Gastrocnemius medialis (tissue), 4 donors: Measurements from ENCODE around the gene OVOL3. TPM values are rescaled to one million over a fixed set of nuclear protein-coding genes. Genes with fewer than 3 reads are reported as not detected.
A peak's percentile ranks its signal among the peaks of the same experiment; 100 is the strongest.
"Not testable (repeated sequence)": the region's sequence is repeated elsewhere in the genome, so short reads cannot be mapped to it uniquely, and the experiment has no call there.

Experiments
- ATAC-seq, 2 donors: fragments of 150-250 bp; one replicate each; pipeline ENCODE4 v1.9.1; 2016
- DNase-seq, 2 donors: peaks; one replicate each; pipeline ENCODE4 v3.0.0-alpha.2; 2019
- H3K27ac ChIP-seq, 4 donors: fragments of 200-600 bp; sonication (generic); 1 replicate in 1 of 4; 2 replicates in 3 of 4; pipeline ENCODE4 v1.5.1; 2016 to 2018; ENCODE audit warnings: mild to moderate bottlenecking in 2 of 4, moderate library complexity in 1 of 4
- H3K27me3 ChIP-seq, 3 donors: fragments of 200-600 bp; sonication (generic) in 2 of 3; 1 replicate in 1 of 3; 2 replicates in 2 of 3; pipeline versions ENCODE4 v1.5.1 to v1.6.0; 2016 to 2019; ENCODE audit warnings: mild to moderate bottlenecking in 1 of 3, moderate library complexity in 1 of 3
- H3K36me3 ChIP-seq, 2 donors: fragments of 200-600 bp; sonication (generic) in 1 of 2; one replicate each; pipeline ENCODE4 v1.5.1; 2017 to 2018
- H3K4me1 ChIP-seq, 2 donors: fragments of 200-600 bp; sonication (generic) in 1 of 2; one replicate each; pipeline ENCODE4 v1.5.1; 2016 to 2017; ENCODE audit warnings: mild to moderate bottlenecking in 2 of 2
- H3K4me3 ChIP-seq, 4 donors: fragments of 200-600 bp; sonication (generic) in 3 of 4; 1 replicate in 1 of 4; 2 replicates in 3 of 4; pipeline ENCODE4 v1.5.1; 2016 to 2019; ENCODE audit warnings: mild to moderate bottlenecking in 2 of 4
- H3K9me3 ChIP-seq, 3 donors: fragments of 200-600 bp; sonication (generic) in 2 of 3; 1 replicate in 1 of 3; 2 replicates in 2 of 3; pipeline ENCODE4 v1.5.1; 2016 to 2019
- CTCF ChIP-seq, 5 experiments: fragments of 450-650 bp in 3 of 5; fragments of 200-600 bp in 2 of 5; sonication (generic) in 2 of 5; IDR thresholded peaks in 4 of 5; conservative IDR thresholded peaks in 1 of 5; 1 replicate in 4 of 5; 2 replicates in 1 of 5; pipeline ENCODE4 v1.5.1; 2016 to 2019; ENCODE audit warnings: antibody characterized with exemption in 5 of 5, mild to moderate bottlenecking in 3 of 5, moderate library complexity in 3 of 5
- POLR2A ChIP-seq, 2 donors: fragments of 450-650 bp; IDR thresholded peaks; one replicate each; pipeline ENCODE4 v1.6.1; 2017; ENCODE audit warnings: antibody characterized with exemption in 2 of 2, mild to moderate bottlenecking in 2 of 2, moderate library complexity in 2 of 2
- in situ Hi-C, 4 donors: fragments of 200-750 bp; cut with MboI; loops; one replicate each; pipeline versions ENCODE4 v1.15.0 to v1.8.0; 2017; ENCODE audit warnings: low sequenced_read_pairs in 4 of 4
- intact Hi-C: fragments of 100-400 bp; cut with DNase I; formaldehyde crosslinking; loops from one replicate; pipeline ENCODE4 v1.15.1; 2023; ENCODE audit warnings: low total_unique reads
- total RNA-seq, 4 donors: library from RNA; depleted of rRNA; stranded (reverse); fragments of >200 nt; gene quantifications; one replicate each; pipeline versions ENCODE4 v1.1.0 to v1.2.3, GENCODE V29; 2016

Gene OVOL3
- total RNA-seq, 4 donors from 2014 or later: not detected

GRCh38 chr19:36128392-36128736 is 17.4 kb downstream of the OVOL3 start:
- peak overlapping the region; percentile 39 to 61 (median 52) for H3K4me3 ChIP-seq
- no peak for DNase-seq
- H3K9me3 ChIP-seq: no peaks in the 10 kb centered on the region
- in situ Hi-C loops: loop anchor here in 2 of 4 donors (5.0 to 25.0 kb wide), 3 partner anchors 39 to 366 kb away; partner anchors contain the start of genes HSPB6 (in 1 of the 2) and PROSER3 (in 1 of the 2)
- peak in 1 of 2 donors; percentile 4 for ATAC-seq
- no peaks in the 10 kb centered on the region for H3K27me3 ChIP-seq
- TF ChIP-seq POLR2A (IDR thresholded peaks at IDR 0.05) (no peak), CTCF (IDR thresholded peaks at IDR 0.05 in 4 of 5, conservative IDR thresholded peaks at IDR 0.05 in 1 of 5) (no peak)
- peaks cover 0 to 21% of the 10 kb centered on the region in 2 donors for H3K36me3 ChIP-seq
- intact Hi-C loops: loop anchor here (1.0 kb wide), 2 partner anchors 24 to 86 kb away; partner anchors contain the start of genes COX7A1 and ZNF565
- H3K27ac ChIP-seq: peak overlapping the region; percentile 80 to 86 (median 82)
- H3K4me1 ChIP-seq: peaks cover 11 to 20% of the 10 kb centered on the region in 2 donors

- H3K27me3 ChIP-seq, intact Hi-C loops, H3K27ac ChIP-seq, DNase-seq, H3K36me3 ChIP-seq, H3K4me3 ChIP-seq, H3K9me3 ChIP-seq, ATAC-seq: not testable (repeated sequence)
- H3K4me1 ChIP-seq: peaks cover 12 to 20% of the 10 kb centered on the region in 2 donors
- in situ Hi-C loops: loop anchor here in 3 of 4 donors (5.0 to 25.0 kb wide), 2 partner anchors 36 to 369 kb away; partner anchors contain the start of genes HSPB6 (in 1 of the 3) and PROSER3 (in 1 of the 3)
Measured at GRCh38 chr19:36131221-36131620, 20.3 kb downstream of the OVOL3 start.

GRCh38 chr19:36134867-36135266 is 23.9 kb downstream of the OVOL3 start:
- ATAC-seq, H3K4me3 ChIP-seq, DNase-seq, H3K9me3 ChIP-seq, H3K36me3 ChIP-seq, H3K27me3 ChIP-seq, H3K27ac ChIP-seq, intact Hi-C loops: not testable (repeated sequence)
- H3K4me1 ChIP-seq: peaks cover 4 to 18% of the 10 kb centered on the region in 2 donors
- in situ Hi-C loops: loop anchor here in 3 of 4 donors (5.0 to 25.0 kb wide), 2 partner anchors 32 to 373 kb away; partner anchors contain the start of genes HSPB6 (in 1 of the 3) and PROSER3 (in 1 of the 3)

- ATAC-seq (peak in 1 of 2 donors; percentile 50), DNase-seq (peak in 1 of 2 donors; percentile 82)
- Histone ChIP-seq H3K36me3 (peaks cover 0 to 5% of the 10 kb centered on the region in 2 donors), H3K27ac (peak overlapping the region; percentile 21 to 78 (median 56)), H3K9me3 (no peaks in the 10 kb centered on the region), H3K27me3 (no peaks in the 10 kb centered on the region), H3K4me3 (peak overlapping the region in 1 of 4 donors; percentile 15), H3K4me1 (peaks cover 12 to 26% of the 10 kb centered on the region in 2 donors)
- intact Hi-C loops (no loop called here), in situ Hi-C loops (loop anchor here in 1 of 4 donors (25.0 kb wide), 1 partner anchor 375 kb away; the partner anchor contains the start of genes HSPB6 and PROSER3)
- TF ChIP-seq CTCF (IDR thresholded peaks at IDR 0.05 in 4 of 5, conservative IDR thresholded peaks at IDR 0.05 in 1 of 5): no peak
- no peak for TF ChIP-seq POLR2A (IDR thresholded peaks at IDR 0.05)
Measured at GRCh38 chr19:36136964-36137686, 26.2 kb downstream of the OVOL3 start.

GRCh38 chr19:36139120-36139472 is 28.2 kb downstream of the OVOL3 start:
- peak overlapping the region; percentile 90 to 97 (median 92) for H3K4me3 ChIP-seq
- in situ Hi-C loops: loop anchor here in 1 of 4 donors (25.0 kb wide), 1 partner anchor 377 kb away; the partner anchor contains the start of genes HSPB6 and PROSER3
- DNase-seq: no peak
- no peak for TF ChIP-seq POLR2A (IDR thresholded peaks at IDR 0.05)
- no peak for TF ChIP-seq CTCF (IDR thresholded peaks at IDR 0.05 in 4 of 5, conservative IDR thresholded peaks at IDR 0.05 in 1 of 5)
- no peaks in the 10 kb centered on the region for H3K27me3 ChIP-seq
- intact Hi-C loops: loop anchor here (1.0 kb wide), 1 partner anchor 12 kb away; no protein-coding TSS in a partner anchor
- H3K36me3 ChIP-seq: peaks cover 0 to 19% of the 10 kb centered on the region in 2 donors
- ATAC-seq: no peak
- no peaks in the 10 kb centered on the region for H3K9me3 ChIP-seq
- peaks cover 12 to 26% of the 10 kb centered on the region in 2 donors for H3K4me1 ChIP-seq
- H3K27ac ChIP-seq: peak overlapping the region; percentile 97 to 100 (median 98)
